Liver (tissue), 9 donors: ENCODE results near the gene ATP5PD. TPM values are rescaled to one million over a fixed set of nuclear protein-coding genes. Genes with fewer than 3 reads are reported as not detected.

ENCODE experiments used
- DNase-seq: peaks from one replicate; pipeline ENCODE4 v3.0.0-alpha.2; 2017; ENCODE audit warnings: low spot score
- H3K27ac ChIP-seq, 2 donors: one replicate each; pipeline ENCODE4 v1.7.0; 2013; ENCODE audit warnings: inconsistent platforms in 2 of 2, low read length in 2 of 2, control low read depth in 1 of 2, low read depth in 1 of 2, mild to moderate bottlenecking in 1 of 2
- H3K27me3 ChIP-seq, 4 donors: one replicate each; pipeline versions ENCODE4 v1.6.1 to v1.7.0; 2013; ENCODE audit warnings: low read length in 3 of 4, inconsistent platforms in 1 of 4, mild to moderate bottlenecking in 1 of 4, moderate library complexity in 1 of 4; ENCODE audit not compliant: control insufficient read depth in 4 of 4, insufficient read depth in 4 of 4
- H3K36me3 ChIP-seq, 4 donors: one replicate each; pipeline versions ENCODE4 v1.6.1 to v1.7.0; 2013; ENCODE audit warnings: low read length in 3 of 4, mild to moderate bottlenecking in 3 of 4, low read depth in 1 of 4, moderate library complexity in 1 of 4; ENCODE audit not compliant: control insufficient read depth in 4 of 4, insufficient read depth in 3 of 4
- H3K4me1 ChIP-seq, 4 donors: one replicate each; pipeline versions ENCODE4 v1.6.1 to v1.7.0; 2013; ENCODE audit warnings: low read length in 3 of 4, mild to moderate bottlenecking in 3 of 4, moderate library complexity in 1 of 4; ENCODE audit not compliant: control insufficient read depth in 4 of 4, insufficient read depth in 4 of 4
- H3K4me3 ChIP-seq, 3 donors: one replicate each; pipeline versions ENCODE4 v1.6.1 to v1.7.0; 2013; ENCODE audit warnings: low read length in 3 of 3, control low read depth in 1 of 3, low read depth in 1 of 3, mild to moderate bottlenecking in 1 of 3
- H3K9ac ChIP-seq, 2 donors: one replicate each; pipeline ENCODE4 v1.7.0; 2013; ENCODE audit warnings: low read length in 2 of 2, mild to moderate bottlenecking in 2 of 2, moderate library complexity in 2 of 2, control low read depth in 1 of 2, low read depth in 1 of 2
- H3K9me3 ChIP-seq, 4 donors: one replicate each; pipeline versions ENCODE4 v1.6.1 to v1.7.0; 2013; ENCODE audit warnings: low read length in 3 of 4; ENCODE audit not compliant: control insufficient read depth in 4 of 4
- EGR1 ChIP-seq, 2 donors: IDR thresholded peaks; 2 replicates each; pipeline ENCODE4 v1.6.1; 2016 to 2018; ENCODE audit warnings: antibody characterized with exemption in 2 of 2, low read depth in 2 of 2
- FOXA1 ChIP-seq: IDR thresholded peaks from 2 replicates; pipeline ENCODE4 v1.6.1; 2016; ENCODE audit warnings: antibody characterized with exemption
- FOXA2 ChIP-seq: IDR thresholded peaks from 2 replicates; pipeline ENCODE4 v1.6.1; 2016; ENCODE audit warnings: antibody characterized with exemption
- HNF4A ChIP-seq, 2 donors: conservative IDR thresholded peaks; 2 replicates each; pipeline ENCODE4 v1.6.1; 2016; ENCODE audit warnings: antibody characterized with exemption in 2 of 2, mild to moderate bottlenecking in 2 of 2
- JUND ChIP-seq, 2 donors: IDR thresholded peaks; 2 replicates each; pipeline ENCODE4 v1.6.1; 2016; ENCODE audit warnings: antibody characterized with exemption in 2 of 2
- NR2F2 ChIP-seq: IDR thresholded peaks from 2 replicates; pipeline ENCODE4 v1.6.1; 2016; ENCODE audit warnings: antibody characterized with exemption
- RAD21 ChIP-seq, 2 donors: IDR thresholded peaks; 2 replicates each; pipeline ENCODE4 v1.6.1; 2016; ENCODE audit warnings: antibody characterized with exemption in 2 of 2, mild to moderate bottlenecking in 2 of 2
- RXRA ChIP-seq, 2 donors: IDR thresholded peaks; 2 replicates each; pipeline ENCODE4 v1.6.1; 2017 to 2018; ENCODE audit warnings: antibody characterized with exemption in 2 of 2, mild to moderate bottlenecking in 1 of 2
- SP1 ChIP-seq: IDR thresholded peaks from 2 replicates; pipeline ENCODE4 v1.6.1; 2018; ENCODE audit warnings: antibody characterized with exemption, mild to moderate bottlenecking
- TAF1 ChIP-seq: conservative IDR thresholded peaks from 2 replicates; pipeline ENCODE4 v1.6.1; 2016; ENCODE audit warnings: antibody characterized with exemption, mild to moderate bottlenecking
- YY1 ChIP-seq: IDR thresholded peaks from 2 replicates; pipeline ENCODE4 v1.6.1; 2016; ENCODE audit warnings: antibody characterized with exemption, mild to moderate bottlenecking
- WGBS: extraction: QIAGEN DNeasy Blood & Tissue Kit; methylation state at CpG from one replicate; pipeline ENCODE4 v1.1.7; 2013; 5-methylcytosine and 5-hydroxymethylcytosine counted together
- polyA plus RNA-seq, 2 donors: library from polyadenylated mRNA; stranded (reverse) in 1 of 2; unstranded in 1 of 2; fragments of 200-250 nt in 1 of 2; fragments of >200 nt in 1 of 2; fragmentation: Nextera tagmentation in 1 of 2; extraction: Ambion mirVana in 1 of 2; gene quantifications; one replicate each; pipeline versions ENCODE4 v1.2.1 to v1.2.3, GENCODE V29; 2013 to 2015
- total RNA-seq, 2 donors: library from RNA; depleted of rRNA; stranded (reverse); fragments of >200 nt; gene quantifications; one replicate each; pipeline ENCODE4 v1.2.3, GENCODE V29; 2014
- TF ChIP-seq, protein P1 (sequence below): IDR thresholded peaks from 2 replicates; pipeline ENCODE4 v1.6.1; 2016; ENCODE audit warnings: antibody characterized with exemption
- TF ChIP-seq, protein P2 (sequence below): IDR thresholded peaks from 2 replicates; pipeline ENCODE4 v1.6.1; 2016; ENCODE audit warnings: antibody characterized with exemption
- TF ChIP-seq, protein P3 (sequence below): fragments of 150-350 bp; IDR thresholded peaks from 2 replicates; pipeline ENCODE4 v1.5.1; 2017; ENCODE audit warnings: improper control_type of control experiment, low read depth, low read length; ENCODE audit not compliant: missing input control
- TF ChIP-seq, protein P4 (sequence below): IDR thresholded peaks from 2 replicates; pipeline ENCODE4 v1.6.1; 2016; ENCODE audit warnings: antibody characterized with exemption, mild to moderate bottlenecking
- donor health status: healthy.
- donor health status: healthy.
- donor health status: healthy.
- donor health status: healthy.
- donor health status: healthy.

Gene ATP5PD
- total and polyA plus RNA-seq, 4 donors = 102 to 378 (median 184) TPM

DNA sequence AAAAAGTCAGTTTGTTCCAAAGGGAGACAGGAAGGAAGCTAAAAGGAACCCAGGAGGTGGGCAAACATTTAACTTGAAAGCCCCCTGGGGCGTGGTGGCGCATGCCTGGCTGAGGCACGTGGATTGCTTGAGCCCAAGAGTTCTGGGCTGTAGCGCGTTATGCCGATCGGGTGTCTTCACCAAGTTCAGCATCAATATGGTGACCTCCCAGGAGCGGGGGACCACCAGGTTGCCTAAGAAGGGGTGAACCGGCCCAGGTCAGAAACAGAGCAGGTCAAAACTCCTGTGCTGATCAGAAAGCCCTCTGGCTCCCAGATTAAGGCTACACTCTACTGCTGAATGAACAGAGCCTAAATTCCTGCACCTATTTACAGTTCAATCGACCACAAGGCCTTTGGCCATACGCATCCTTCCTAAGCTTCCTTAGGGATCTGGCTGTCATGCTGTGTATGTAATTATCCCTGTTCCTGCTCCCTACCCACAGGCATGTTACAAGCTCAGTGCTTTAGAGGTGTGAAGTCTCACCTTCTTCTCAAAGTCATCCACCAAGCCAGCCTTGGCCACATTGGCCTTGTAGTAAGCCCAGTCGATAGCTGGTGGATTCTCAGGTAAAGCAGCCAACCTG lies 5.0 kb downstream of the ATP5PD start:
- TF ChIP-seq, protein P1, sequence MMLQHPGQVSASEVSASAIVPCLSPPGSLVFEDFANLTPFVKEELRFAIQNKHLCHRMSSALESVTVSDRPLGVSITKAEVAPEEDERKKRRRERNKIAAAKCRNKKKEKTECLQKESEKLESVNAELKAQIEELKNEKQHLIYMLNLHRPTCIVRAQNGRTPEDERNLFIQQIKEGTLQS = no peak
- TF ChIP-seq YY1 (no peak), NR2F2 (no peak), EGR1 (IDR thresholded peaks at IDR 0.05; ENCODE audit: low read depth in 2 of 2) (no peak), HNF4A (conservative IDR thresholded peaks at IDR 0.05) (no peak), FOXA2 (no peak), JUND (IDR thresholded peaks at IDR 0.05) (no peak), TAF1 (no peak), RXRA (IDR thresholded peaks at IDR 0.05) (no peak), SP1 (no peak)
- TF ChIP-seq, protein P2, sequence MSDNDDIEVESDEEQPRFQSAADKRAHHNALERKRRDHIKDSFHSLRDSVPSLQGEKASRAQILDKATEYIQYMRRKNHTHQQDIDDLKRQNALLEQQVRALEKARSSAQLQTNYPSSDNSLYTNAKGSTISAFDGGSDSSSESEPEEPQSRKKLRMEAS = no peak
- TF ChIP-seq, protein P3, sequence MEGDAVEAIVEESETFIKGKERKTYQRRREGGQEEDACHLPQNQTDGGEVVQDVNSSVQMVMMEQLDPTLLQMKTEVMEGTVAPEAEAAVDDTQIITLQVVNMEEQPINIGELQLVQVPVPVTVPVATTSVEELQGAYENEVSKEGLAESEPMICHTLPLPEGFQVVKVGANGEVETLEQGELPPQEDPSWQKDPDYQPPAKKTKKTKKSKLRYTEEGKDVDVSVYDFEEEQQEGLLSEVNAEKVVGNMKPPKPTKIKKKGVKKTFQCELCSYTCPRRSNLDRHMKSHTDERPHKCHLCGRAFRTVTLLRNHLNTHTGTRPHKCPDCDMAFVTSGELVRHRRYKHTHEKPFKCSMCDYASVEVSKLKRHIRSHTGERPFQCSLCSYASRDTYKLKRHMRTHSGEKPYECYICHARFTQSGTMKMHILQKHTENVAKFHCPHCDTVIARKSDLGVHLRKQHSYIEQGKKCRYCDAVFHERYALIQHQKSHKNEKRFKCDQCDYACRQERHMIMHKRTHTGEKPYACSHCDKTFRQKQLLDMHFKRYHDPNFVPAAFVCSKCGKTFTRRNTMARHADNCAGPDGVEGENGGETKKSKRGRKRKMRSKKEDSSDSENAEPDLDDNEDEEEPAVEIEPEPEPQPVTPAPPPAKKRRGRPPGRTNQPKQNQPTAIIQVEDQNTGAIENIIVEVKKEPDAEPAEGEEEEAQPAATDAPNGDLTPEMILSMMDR = no peak
- TF ChIP-seq, protein P4, sequence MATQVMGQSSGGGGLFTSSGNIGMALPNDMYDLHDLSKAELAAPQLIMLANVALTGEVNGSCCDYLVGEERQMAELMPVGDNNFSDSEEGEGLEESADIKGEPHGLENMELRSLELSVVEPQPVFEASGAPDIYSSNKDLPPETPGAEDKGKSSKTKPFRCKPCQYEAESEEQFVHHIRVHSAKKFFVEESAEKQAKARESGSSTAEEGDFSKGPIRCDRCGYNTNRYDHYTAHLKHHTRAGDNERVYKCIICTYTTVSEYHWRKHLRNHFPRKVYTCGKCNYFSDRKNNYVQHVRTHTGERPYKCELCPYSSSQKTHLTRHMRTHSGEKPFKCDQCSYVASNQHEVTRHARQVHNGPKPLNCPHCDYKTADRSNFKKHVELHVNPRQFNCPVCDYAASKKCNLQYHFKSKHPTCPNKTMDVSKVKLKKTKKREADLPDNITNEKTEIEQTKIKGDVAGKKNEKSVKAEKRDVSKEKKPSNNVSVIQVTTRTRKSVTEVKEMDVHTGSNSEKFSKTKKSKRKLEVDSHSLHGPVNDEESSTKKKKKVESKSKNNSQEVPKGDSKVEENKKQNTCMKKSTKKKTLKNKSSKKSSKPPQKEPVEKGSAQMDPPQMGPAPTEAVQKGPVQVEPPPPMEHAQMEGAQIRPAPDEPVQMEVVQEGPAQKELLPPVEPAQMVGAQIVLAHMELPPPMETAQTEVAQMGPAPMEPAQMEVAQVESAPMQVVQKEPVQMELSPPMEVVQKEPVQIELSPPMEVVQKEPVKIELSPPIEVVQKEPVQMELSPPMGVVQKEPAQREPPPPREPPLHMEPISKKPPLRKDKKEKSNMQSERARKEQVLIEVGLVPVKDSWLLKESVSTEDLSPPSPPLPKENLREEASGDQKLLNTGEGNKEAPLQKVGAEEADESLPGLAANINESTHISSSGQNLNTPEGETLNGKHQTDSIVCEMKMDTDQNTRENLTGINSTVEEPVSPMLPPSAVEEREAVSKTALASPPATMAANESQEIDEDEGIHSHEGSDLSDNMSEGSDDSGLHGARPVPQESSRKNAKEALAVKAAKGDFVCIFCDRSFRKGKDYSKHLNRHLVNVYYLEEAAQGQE = no peak
- 93% methylated on average over 12 of the region's 12 CpGs for WGBS
- Histone ChIP-seq H3K36me3 (peaks cover 11 to 39% (median 27%) of the 10 kb centered on the region in 4 donors), H3K4me1 (peaks cover 0 to 5% (median 2%) of the 10 kb centered on the region in 4 donors), H3K27me3 (no peaks in the 10 kb centered on the region), H3K4me3 (no peak overlapping the region), H3K9ac (no peak overlapping the region), H3K27ac (no peak overlapping the region), H3K9me3 (no peaks in the 10 kb centered on the region)
- no peak for DNase-seq

DNA sequence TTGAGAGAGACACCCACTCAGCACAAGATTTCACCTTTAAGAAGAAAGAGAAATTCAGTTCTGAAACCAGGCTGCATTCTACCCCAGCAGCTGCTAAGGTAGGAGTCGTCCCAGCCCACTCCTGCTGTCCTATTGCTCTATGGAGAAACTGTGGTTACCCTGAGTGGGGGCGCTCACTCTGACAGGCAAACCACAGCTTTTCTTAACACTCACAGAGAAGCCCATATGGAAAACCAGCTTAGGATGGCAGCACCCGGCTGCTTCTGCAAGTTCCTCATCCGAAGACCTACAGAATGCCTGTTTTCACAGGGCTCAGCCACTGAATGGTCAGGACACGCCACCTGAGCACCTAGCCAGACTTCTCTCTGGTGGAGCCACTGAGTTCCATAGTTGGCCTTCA lies 7.5 kb downstream of the ATP5PD start:
- H3K9me3 ChIP-seq = no peaks in the 10 kb centered on the region
- no peak for DNase-seq
- no peak overlapping the region for H3K27ac ChIP-seq
- whole genome bisulfite sequencing = 90% methylated on average over 5 of the region's 5 CpGs
- H3K4me1 ChIP-seq = peaks cover 3 to 15% (median 10%) of the 10 kb centered on the region in 4 donors
- H3K36me3 ChIP-seq = peaks cover 11 to 39% (median 27%) of the 10 kb centered on the region in 4 donors
- no peak overlapping the region for H3K9ac ChIP-seq
- TF ChIP-seq EGR1 (IDR thresholded peaks at IDR 0.05; ENCODE audit: low read depth in 2 of 2) = no peak
- no peak for TF ChIP-seq RAD21 (IDR thresholded peaks at IDR 0.05)
- TF ChIP-seq HNF4A (conservative IDR thresholded peaks at IDR 0.05) = no peak
- TF ChIP-seq YY1 = no peak
- TF ChIP-seq FOXA1 = no peak
- no peak overlapping the region for H3K4me3 ChIP-seq
- no peaks in the 10 kb centered on the region for H3K27me3 ChIP-seq
